ENCODE results near the gene ZHX3.
A peak's percentile ranks its signal among the peaks of the same experiment; 100 is the strongest.
"Not testable (repeated sequence)": the region's sequence is repeated elsewhere in the genome, so short reads cannot be mapped to it uniquely, and the experiment has no call there.

Gene ZHX3

DNA sequence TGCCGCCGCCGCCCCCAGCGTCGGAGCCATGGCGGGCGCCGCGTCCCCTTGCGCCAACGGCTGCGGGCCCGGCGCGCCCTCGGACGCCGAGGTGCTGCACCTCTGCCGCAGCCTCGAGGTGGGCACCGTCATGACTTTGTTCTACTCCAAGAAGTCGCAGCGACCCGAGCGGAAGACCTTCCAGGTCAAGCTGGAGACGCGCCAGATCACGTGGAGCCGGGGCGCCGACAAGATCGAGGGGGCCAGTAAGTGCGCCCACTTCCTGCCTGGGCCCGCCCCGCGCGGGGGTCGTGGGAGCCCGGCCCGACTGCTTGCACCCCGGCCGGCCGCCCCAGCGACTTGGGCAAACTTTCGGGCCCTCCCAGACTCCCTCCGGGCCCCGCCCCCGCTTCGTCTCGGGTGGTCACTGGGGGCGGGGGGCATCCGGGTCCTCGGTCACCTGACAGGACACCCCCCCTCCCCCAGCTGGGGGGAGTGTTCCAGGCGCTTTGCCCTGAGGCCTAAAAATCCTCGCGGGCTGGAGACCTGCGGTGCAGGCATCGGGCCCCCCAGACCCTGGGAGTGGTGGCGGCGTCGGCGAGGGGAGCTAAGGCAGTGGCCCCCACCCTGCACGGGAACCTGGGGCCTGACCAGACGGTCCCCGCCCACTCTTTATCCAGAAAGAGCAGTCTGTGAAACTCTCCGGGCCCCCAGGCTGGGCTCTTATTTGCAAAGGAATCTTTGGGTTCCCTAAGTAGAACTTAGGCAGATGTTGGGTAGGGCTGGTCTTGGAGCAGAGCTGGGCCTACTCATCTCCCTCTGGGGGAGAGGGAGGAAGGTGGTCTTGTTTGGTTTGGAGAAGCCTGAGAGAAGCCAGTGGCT is 179.7 kb downstream of the ZHX3 start:
- DNase-seq (ENCODE audit: low spot score in 2 of 2) (peak; percentile 55 to 88), ATAC-seq (peak; percentile 39)
- no peaks in the 10 kb centered on the region for H3K9me3 Mint-ChIP-seq
- peaks cover 79% of the 10 kb centered on the region for H3K4me1 Mint-ChIP-seq
- peaks cover 20% of the 10 kb centered on the region for H3K36me3 Mint-ChIP-seq
- H3K4me3 Mint-ChIP-seq, result peak overlapping the region; percentile 84
- H3K27ac Mint-ChIP-seq, result peak overlapping the region; percentile 82

DNA sequence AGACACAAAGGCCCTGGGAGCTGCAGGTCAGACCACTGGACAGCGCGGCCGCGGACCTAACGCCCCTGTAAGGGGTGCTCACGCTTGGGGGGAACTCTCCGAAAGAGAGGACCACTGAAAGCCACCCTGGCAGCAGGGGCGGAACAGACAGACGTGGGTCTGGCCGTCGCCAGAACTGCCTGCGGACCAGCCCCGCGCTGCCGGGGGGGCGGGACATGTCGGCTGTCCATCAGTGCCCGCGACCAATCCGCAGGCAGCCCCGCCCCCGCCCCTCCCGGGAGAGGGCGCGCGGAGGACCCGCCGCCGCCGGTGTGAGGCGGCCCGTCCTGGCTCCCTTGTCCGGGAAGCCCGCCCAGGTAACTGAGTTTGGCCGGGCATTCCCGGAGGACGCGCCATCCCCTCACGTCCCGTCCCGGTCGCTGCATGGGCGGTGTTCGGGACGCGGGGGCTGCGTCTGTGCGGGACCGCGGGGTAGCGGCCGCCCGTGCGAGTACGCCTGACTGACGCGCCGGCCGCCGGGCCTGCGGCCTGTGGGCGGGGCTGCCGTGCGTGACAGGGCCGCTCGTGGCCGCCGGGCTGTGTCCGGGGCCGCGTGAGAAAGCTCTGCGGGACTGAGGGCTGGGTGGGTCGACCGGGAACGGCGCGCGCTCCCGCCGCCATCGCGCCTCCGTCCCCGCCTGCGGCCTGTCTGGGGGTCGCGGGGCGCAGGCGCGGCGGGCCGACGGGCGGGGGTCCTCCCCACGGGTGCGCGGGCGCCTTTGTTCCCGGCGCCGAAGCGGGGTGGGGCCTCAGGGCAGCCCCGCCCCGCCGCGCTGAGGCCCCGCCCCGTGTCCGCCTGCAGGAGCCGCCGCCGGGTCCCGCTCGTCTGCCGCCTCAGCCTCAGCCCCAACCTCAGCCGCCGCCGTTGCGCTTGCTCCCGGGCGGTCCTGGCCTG is 180.6 kb downstream of the ZHX3 start, which contains the start of gene PLCG1:
Gene PLCG1 (plus strand): TSS at position 864 of the 934 bp plus-strand sequence. CDS start 99 bp downstream, outside the sequence.
- peak; percentile 80 to 91 for DNase-seq (ENCODE audit: low spot score in 2 of 2)
- Mint-ChIP-seq H3K27ac (peak within 1 kb of the TSS; percentile 82), H3K4me3 (peak within 1 kb of the TSS; percentile 84), H3K4me1 (peaks cover 72% of the 10 kb centered on the region), H3K9me3 (no peaks in the 10 kb centered on the region), H3K36me3 (peaks cover 25% of the 10 kb centered on the region)
- ATAC-seq, result peak; percentile 74

DNA sequence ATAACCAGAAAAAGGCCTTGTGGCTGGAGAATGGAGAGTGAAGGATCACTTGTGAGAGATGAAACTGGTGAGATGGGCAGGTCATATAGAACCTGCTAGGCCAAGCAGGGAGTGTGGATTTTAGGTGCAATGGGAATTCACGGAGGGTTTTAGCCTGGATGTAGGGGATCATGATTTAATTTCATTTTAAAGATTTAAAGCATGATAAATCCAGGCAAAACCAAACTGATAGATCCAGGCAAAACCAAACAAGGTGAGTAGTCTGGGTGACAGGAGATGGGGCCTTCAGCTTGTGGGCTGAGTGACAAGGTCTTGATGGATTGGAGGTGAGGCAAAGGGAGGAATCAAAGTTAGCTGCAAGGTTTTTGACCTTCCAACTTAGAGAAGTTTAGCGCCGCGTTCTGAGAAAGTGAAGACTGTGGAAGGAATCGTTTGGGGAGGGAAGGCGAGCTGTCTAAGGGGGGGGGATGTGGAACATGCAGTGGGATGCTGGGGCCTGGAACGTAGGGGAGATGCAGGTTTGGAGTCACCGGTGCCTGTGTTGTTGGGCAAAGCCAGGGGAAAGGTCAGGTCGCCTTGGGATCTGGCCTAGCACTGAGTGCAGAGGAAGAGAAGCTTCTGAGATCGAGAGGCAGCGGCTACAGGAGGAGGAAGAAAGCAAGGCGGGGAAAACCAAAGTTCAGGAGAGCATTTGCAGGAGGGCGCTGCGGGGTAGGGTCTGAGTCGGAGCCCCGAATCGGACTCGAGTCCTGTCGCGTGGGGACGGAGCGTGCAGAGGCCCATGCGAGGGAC is 181.4 kb downstream of the ZHX3 start:
- Mint-ChIP-seq H3K27ac (peak overlapping the region; percentile 82), H3K4me1 (peaks cover 69% of the 10 kb centered on the region), H3K9me3 (no peaks in the 10 kb centered on the region), H3K4me3 (peak overlapping the region; percentile 84), H3K36me3 (peaks cover 26% of the 10 kb centered on the region)
- no peak for DNase-seq (ENCODE audit: low spot score in 2 of 2)
- no peak for ATAC-seq

DNA sequence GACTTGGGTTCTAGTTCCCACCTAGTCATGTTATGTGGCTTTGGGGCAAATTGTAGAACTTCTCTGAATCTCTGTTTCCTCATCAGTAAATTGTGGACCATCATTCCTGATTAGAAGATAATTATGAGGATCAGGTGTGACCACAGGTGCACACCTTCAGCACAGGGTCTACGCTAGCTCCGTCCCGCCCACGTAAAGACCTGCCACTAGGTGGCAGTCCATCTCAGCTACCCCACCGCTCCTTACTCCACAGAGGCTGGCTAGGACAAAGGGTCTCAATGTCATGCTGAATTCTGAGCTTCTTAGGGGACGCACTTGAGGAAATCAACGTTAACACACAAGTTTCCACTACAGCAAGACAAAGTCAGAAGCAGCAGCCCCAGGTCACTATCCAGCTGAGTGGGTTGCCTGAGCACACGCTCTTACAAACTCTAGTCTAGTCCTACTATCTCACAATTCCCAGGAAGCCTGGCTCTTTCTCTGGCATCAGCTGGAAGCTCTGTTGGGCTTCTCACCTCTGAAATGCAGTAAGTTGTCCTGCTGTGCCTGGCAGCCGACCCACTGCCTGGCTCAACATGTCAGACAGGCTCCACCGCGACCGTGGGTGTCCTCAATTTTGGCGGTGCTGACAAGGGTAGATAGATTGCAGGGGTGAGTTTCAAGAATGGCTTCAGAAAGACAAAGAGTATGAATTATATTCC is 182.2 kb downstream of the ZHX3 start:
- H3K4me1 Mint-ChIP-seq, result peaks cover 62% of the 10 kb centered on the region
- H3K36me3 Mint-ChIP-seq, result peaks cover 26% of the 10 kb centered on the region
- ATAC-seq (no peak), DNase-seq (ENCODE audit: low spot score in 2 of 2) (peak; percentile 46 to 77)
- H3K9me3 Mint-ChIP-seq, result no peaks in the 10 kb centered on the region
- H3K4me3 Mint-ChIP-seq, result peak overlapping the region; percentile 84
- H3K27ac Mint-ChIP-seq, result peak overlapping the region; percentile 8

DNA sequence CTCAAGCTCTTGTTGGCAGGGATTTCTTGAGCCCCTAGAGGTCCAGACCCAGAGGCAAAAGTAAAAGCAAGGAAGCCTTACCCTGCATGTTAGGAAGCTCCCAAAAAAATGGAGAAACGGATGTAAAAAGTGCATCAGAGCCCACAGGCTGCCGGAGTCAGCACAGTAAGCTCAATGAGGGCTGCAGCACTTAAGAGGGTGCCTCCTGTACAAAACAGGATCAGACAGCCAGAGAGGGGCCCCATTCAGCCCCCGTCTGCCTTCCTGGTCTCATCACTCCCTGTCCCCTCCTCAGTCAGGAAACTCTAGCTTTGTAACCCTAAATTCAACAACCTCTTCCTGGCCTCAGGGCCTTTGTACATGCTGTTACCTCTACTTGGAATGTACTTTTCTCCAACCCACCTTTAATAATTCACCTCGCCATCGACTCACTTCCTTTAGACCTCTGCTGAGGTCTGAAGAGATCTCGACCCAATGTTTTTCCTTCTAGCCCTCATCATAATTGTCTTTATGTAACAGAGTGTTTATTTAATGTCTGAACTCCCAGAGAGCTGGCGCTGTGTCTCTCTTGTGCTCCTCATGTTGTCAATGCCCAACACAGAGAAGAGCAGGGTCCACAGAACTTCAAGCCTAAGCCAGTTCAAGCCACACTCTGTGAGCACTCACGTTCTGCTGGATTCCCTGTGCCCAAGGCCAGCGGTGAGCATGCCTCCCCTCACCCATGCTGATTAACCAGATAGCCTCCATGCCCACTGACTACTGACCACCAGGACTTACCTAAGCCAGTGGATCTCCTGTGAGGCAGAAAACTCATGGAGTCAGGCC is 183.0 kb downstream of the ZHX3 start:
- peaks cover 20% of the 10 kb centered on the region for H3K36me3 Mint-ChIP-seq
- peak overlapping the region; percentile 8 for H3K27ac Mint-ChIP-seq
- DNase-seq (ENCODE audit: low spot score in 2 of 2), result no peak
- no peak overlapping the region for H3K4me3 Mint-ChIP-seq
- ATAC-seq, result no peak
- H3K4me1 Mint-ChIP-seq, result peaks cover 54% of the 10 kb centered on the region
- no peaks in the 10 kb centered on the region for H3K9me3 Mint-ChIP-seq

DNA sequence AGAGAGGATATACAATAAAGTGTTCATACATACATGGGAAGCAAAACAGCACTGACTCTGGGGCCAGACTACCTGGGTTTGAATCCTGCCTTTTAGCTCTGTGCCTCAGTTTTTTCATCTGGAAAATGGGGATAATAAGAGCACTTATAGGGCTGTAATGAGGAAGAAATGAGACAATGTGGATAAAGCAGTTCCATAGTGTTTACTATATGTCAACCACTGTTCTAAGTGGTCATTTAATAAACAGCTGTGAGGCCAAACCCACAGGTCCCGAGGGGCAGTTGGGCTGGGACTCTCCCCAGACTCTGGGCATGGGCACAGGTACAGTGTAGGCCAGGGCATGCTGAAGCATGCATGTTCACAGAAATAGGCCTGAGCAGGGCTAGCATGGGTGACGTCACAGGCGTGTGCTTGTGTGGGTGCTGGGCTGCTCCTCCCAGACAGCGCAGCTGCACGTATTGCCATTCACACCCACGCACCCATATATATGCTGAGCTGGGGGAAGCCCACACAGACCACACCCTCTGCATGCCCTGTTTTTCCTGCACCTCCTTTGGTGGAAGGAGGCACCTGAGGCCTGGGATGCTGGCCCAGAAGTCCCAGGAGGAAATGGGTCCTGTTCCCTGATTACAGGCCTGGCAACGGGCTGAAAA is 183.7 kb downstream of the ZHX3 start:
- Mint-ChIP-seq H3K4me3 (no peak overlapping the region), H3K4me1 (peaks cover 47% of the 10 kb centered on the region), H3K36me3 (peaks cover 15% of the 10 kb centered on the region), H3K27ac (peak overlapping the region; percentile 32), H3K9me3 (no peaks in the 10 kb centered on the region)
- DNase-seq (ENCODE audit: low spot score in 2 of 2) (no peak), ATAC-seq (peak; percentile 22)

DNA sequence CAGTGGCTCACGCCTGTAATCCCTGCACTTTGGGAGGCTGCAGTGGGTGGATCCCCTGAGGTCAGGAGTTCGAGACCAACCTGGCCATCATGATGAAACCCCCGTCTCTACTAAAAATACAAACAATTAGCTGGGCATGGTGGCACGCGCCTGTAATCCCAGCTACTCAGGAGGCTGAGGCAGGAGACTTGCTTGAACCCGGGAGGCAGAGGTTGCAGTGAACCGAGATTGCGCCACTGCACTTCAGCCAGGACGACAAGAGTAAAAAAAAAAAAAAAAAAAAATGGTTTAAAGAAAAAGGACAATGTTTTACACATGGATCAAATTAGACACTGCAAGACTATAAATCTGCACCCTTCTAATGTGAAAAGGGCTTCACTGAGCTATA is 185.1 kb downstream of the ZHX3 start:
- H3K9me3 Mint-ChIP-seq; DNase-seq (ENCODE audit: low spot score in 2 of 2); ATAC-seq; H3K4me3 Mint-ChIP-seq; H3K36me3 Mint-ChIP-seq; H3K27ac Mint-ChIP-seq: not testable (repeated sequence)
- H3K4me1 Mint-ChIP-seq, result peaks cover 42% of the 10 kb centered on the region

DNA sequence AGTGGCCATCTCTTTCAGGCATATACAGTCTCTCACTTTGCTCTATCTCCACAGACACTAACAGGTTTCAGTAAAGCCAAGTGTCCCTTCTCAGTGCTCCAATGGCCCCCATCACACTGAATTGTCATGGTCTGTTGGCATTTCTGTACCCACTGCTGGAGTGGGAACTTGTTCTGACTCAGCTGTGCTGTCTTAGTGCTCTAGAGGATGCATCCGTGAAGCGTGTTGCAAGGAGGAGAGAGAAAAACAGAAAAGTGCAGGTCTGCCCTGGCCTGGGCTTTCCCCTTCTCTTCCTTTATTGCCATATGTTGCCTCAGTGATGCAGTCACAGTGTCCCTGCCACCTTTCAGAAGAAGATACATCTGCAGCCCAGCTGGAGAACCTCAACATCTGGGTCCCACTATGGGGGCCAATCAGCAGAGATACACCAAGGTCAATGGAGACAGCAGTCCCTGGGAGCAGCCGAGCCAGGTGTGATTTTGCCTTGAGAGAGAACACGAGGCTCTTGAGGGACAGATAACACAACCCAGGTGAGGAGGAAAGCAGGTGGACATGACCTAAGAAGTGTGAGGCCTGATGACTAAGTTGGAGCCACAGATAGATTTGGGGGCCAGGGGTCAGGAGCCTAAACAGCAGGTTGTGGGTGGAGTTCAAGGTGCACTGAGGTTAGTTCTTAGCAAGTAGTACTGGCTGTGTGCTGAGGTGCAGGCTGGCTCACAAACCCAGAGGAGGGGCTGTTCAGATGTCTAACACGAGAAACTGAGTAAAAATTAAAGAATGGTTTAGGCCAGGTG is 185.7 kb downstream of the ZHX3 start:
- H3K4me1 Mint-ChIP-seq, result peaks cover 42% of the 10 kb centered on the region
- H3K4me3 Mint-ChIP-seq, result no peak overlapping the region
- DNase-seq (ENCODE audit: low spot score in 2 of 2) (no peak), ATAC-seq (peak; percentile 51)
- no peaks in the 10 kb centered on the region for H3K9me3 Mint-ChIP-seq
- H3K27ac Mint-ChIP-seq, result peak overlapping the region; percentile 41
- H3K36me3 Mint-ChIP-seq, result peaks cover 10% of the 10 kb centered on the region
